CD4-positive, CD25-positive, alpha-beta regulatory T cell (primary cell): ENCODE measurements around the gene CPZ. TPM values are rescaled to one million over a fixed set of nuclear protein-coding genes. Genes with fewer than 3 reads are reported as not detected.

Experiments
- ATAC-seq, 2 donors: fragments of 150-1000 bp; cut with Tn5 transposase; one replicate each; pipeline ENCODE4 v1.10.0; 2021; ENCODE audit warnings: low read depth in 2 of 2, moderate number of reproducible peaks in 2 of 2, moderate library complexity in 1 of 2
- DNase-seq, 3 donors: peaks; one replicate each; pipeline versions ENCODE4 v3.0.0 to v3.0.0-alpha.2; 2012 to 2022; ENCODE audit warnings: mixed read lengths in 1 of 3
- H3K27ac ChIP-seq: one replicate; pipeline ENCODE4 v1.7.0; 2013; ENCODE audit warnings: mild to moderate bottlenecking, low read length; ENCODE audit not compliant: insufficient read depth, poor library complexity, severe bottlenecking
- H3K27me3 ChIP-seq: one replicate; pipeline ENCODE4 v1.7.0; 2013; ENCODE audit warnings: low read length; ENCODE audit not compliant: control insufficient read depth, insufficient read depth
- H3K36me3 ChIP-seq: one replicate; pipeline ENCODE4 v1.7.0; 2013; ENCODE audit warnings: mild to moderate bottlenecking, low read length, moderate library complexity; ENCODE audit not compliant: control insufficient read depth, insufficient read depth
- H3K4me1 ChIP-seq: 2 replicates; pipeline ENCODE4 v1.7.0; 2013; ENCODE audit warnings: mild to moderate bottlenecking, low read length; ENCODE audit not compliant: insufficient read depth, control insufficient read depth, poor library complexity, severe bottlenecking
- H3K4me3 ChIP-seq: one replicate; pipeline ENCODE4 v1.7.0; 2013; ENCODE audit warnings: low read depth, mild to moderate bottlenecking, low read length, moderate library complexity
- H3K9me3 ChIP-seq, 2 experiments: 1 replicate in 1 of 2; 2 replicates in 1 of 2; pipeline ENCODE4 v1.7.0; 2013; ENCODE audit warnings: low read length in 2 of 2, mild to moderate bottlenecking in 1 of 2, moderate library complexity in 1 of 2; ENCODE audit not compliant: control insufficient read depth in 2 of 2
- H3K27ac Mint-ChIP-seq, 3 donors: one replicate each; pipeline ENCODE4 v1.8.0; 2020 to 2022; ENCODE audit warnings: mild to moderate bottlenecking in 3 of 3, mixed read lengths in 3 of 3, moderate library complexity in 2 of 3
- H3K27me3 Mint-ChIP-seq: one replicate; pipeline ENCODE4 v1.8.0; 2022; ENCODE audit warnings: mild to moderate bottlenecking, mixed read lengths
- H3K36me3 Mint-ChIP-seq: one replicate; pipeline ENCODE4 v1.8.0; 2020; ENCODE audit warnings: mixed read lengths
- H3K4me1 Mint-ChIP-seq, 4 donors: one replicate each; pipeline ENCODE4 v1.8.0; 2020 to 2022; ENCODE audit warnings: mixed read lengths in 4 of 4, mild to moderate bottlenecking in 1 of 4
- H3K4me3 Mint-ChIP-seq, 4 donors: one replicate each; pipeline ENCODE4 v1.8.0; 2020 to 2022; ENCODE audit warnings: mild to moderate bottlenecking in 4 of 4, mixed read lengths in 4 of 4, moderate library complexity in 3 of 4
- H3K9me3 Mint-ChIP-seq, 7 donors: one replicate each; pipeline ENCODE4 v1.8.0; 2020 to 2022; ENCODE audit warnings: mixed read lengths in 7 of 7, mild to moderate bottlenecking in 3 of 7, moderate library complexity in 2 of 7
- polyA plus RNA-seq, 4 donors: library from polyadenylated mRNA; unstranded; fragments of 300-500 nt; fragmentation: Illumina TruSeq; gene quantifications; one replicate each; pipeline ENCODE4 v1.2.3, GENCODE V29; 2021
- total RNA-seq: library from RNA; stranded (reverse); gene quantifications from one replicate; pipeline ENCODE4 v1.2.3, GENCODE V29; 2022

Gene CPZ
- total and polyA plus RNA-seq, 5 donors from 2014 or later = not detected

GRCh38 chr4:8553216-8553615 lies 39.3 kb upstream of the CPZ start:
- no peak for DNase-seq
- H3K27ac Mint-ChIP-seq = no peak overlapping the region
- no peak overlapping the region for H3K4me3 ChIP-seq
- H3K4me1 Mint-ChIP-seq = no peaks in the 10 kb centered on the region
- ATAC-seq = no peak
- no peak overlapping the region for H3K4me3 Mint-ChIP-seq
- peaks cover 4% of the 10 kb centered on the region for H3K27me3 Mint-ChIP-seq
- no peaks in the 10 kb centered on the region for H3K27me3 ChIP-seq
- H3K36me3 Mint-ChIP-seq = no peaks in the 10 kb centered on the region
- no peak overlapping the region for H3K27ac ChIP-seq
- H3K36me3 ChIP-seq = no peaks in the 10 kb centered on the region
- no peaks in the 10 kb centered on the region for H3K4me1 ChIP-seq
- no peaks in the 10 kb centered on the region for H3K9me3 Mint-ChIP-seq
- H3K9me3 ChIP-seq = no peaks in the 10 kb centered on the region

- ATAC-seq = no peak
- Histone ChIP-seq H3K4me1 (no peaks in the 10 kb centered on the region), H3K9me3 (no peaks in the 10 kb centered on the region), H3K36me3 (no peaks in the 10 kb centered on the region), H3K27ac (no peak overlapping the region), H3K27me3 (no peaks in the 10 kb centered on the region), H3K4me3 (no peak overlapping the region)
- no peaks in the 10 kb centered on the region for H3K4me1 Mint-ChIP-seq
- DNase-seq = no peak
- H3K9me3 Mint-ChIP-seq = no peaks in the 10 kb centered on the region
- H3K27ac Mint-ChIP-seq = no peak overlapping the region
- peaks cover 4% of the 10 kb centered on the region for H3K27me3 Mint-ChIP-seq
- H3K4me3 Mint-ChIP-seq = no peak overlapping the region
- no peaks in the 10 kb centered on the region for H3K36me3 Mint-ChIP-seq
Observed at GRCh38 chr4:8553991-8554405, 38.6 kb upstream of the CPZ start.

GRCh38 chr4:8554555-8555100 lies 37.9 kb upstream of the CPZ start:
- DNase-seq (no peak), ATAC-seq (no peak)
- no peaks in the 10 kb centered on the region for H3K9me3 Mint-ChIP-seq
- H3K4me3 ChIP-seq = no peak overlapping the region
- no peaks in the 10 kb centered on the region for H3K36me3 ChIP-seq
- H3K4me1 Mint-ChIP-seq = no peaks in the 10 kb centered on the region
- H3K9me3 ChIP-seq = no peaks in the 10 kb centered on the region
- H3K4me1 ChIP-seq = no peaks in the 10 kb centered on the region
- no peak overlapping the region for H3K27ac Mint-ChIP-seq
- H3K36me3 Mint-ChIP-seq = no peaks in the 10 kb centered on the region
- no peak overlapping the region for H3K27ac ChIP-seq
- H3K27me3 ChIP-seq = no peaks in the 10 kb centered on the region
- H3K27me3 Mint-ChIP-seq = peaks cover 4% of the 10 kb centered on the region
- H3K4me3 Mint-ChIP-seq = no peak overlapping the region

GRCh38 chr4:8555716-8556115 lies 36.8 kb upstream of the CPZ start:
- Histone ChIP-seq H3K4me3 (no peak overlapping the region), H3K9me3 (no peaks in the 10 kb centered on the region), H3K4me1 (no peaks in the 10 kb centered on the region), H3K27me3 (no peaks in the 10 kb centered on the region), H3K36me3 (no peaks in the 10 kb centered on the region), H3K27ac (no peak overlapping the region)
- ATAC-seq = no peak
- DNase-seq = no peak
- no peaks in the 10 kb centered on the region for H3K4me1 Mint-ChIP-seq
- peaks cover 4% of the 10 kb centered on the region for H3K27me3 Mint-ChIP-seq
- no peak overlapping the region for H3K27ac Mint-ChIP-seq
- no peaks in the 10 kb centered on the region for H3K9me3 Mint-ChIP-seq
- no peaks in the 10 kb centered on the region for H3K36me3 Mint-ChIP-seq
- no peak overlapping the region for H3K4me3 Mint-ChIP-seq

- Histone ChIP-seq H3K27me3 (no peaks in the 10 kb centered on the region), H3K4me1 (no peaks in the 10 kb centered on the region), H3K4me3 (no peak overlapping the region), H3K9me3 (no peaks in the 10 kb centered on the region), H3K36me3 (no peaks in the 10 kb centered on the region), H3K27ac (no peak overlapping the region)
- no peak overlapping the region for H3K4me3 Mint-ChIP-seq
- H3K4me1 Mint-ChIP-seq = no peaks in the 10 kb centered on the region
- H3K36me3 Mint-ChIP-seq = no peaks in the 10 kb centered on the region
- no peak overlapping the region for H3K27ac Mint-ChIP-seq
- ATAC-seq (no peak), DNase-seq (no peak)
- peaks cover 4% of the 10 kb centered on the region for H3K27me3 Mint-ChIP-seq
- no peaks in the 10 kb centered on the region for H3K9me3 Mint-ChIP-seq
Observed at GRCh38 chr4:8556341-8557150, 36.0 kb upstream of the CPZ start.

- H3K4me1 Mint-ChIP-seq = no peaks in the 10 kb centered on the region
- Histone ChIP-seq H3K4me3 (no peak overlapping the region), H3K4me1 (no peaks in the 10 kb centered on the region), H3K9me3 (no peaks in the 10 kb centered on the region), H3K27me3 (no peaks in the 10 kb centered on the region), H3K36me3 (no peaks in the 10 kb centered on the region), H3K27ac (no peak overlapping the region)
- no peak for ATAC-seq
- H3K4me3 Mint-ChIP-seq = no peak overlapping the region
- H3K27me3 Mint-ChIP-seq = peaks cover 12% of the 10 kb centered on the region
- no peak overlapping the region for H3K27ac Mint-ChIP-seq
- no peak for DNase-seq
- no peaks in the 10 kb centered on the region for H3K9me3 Mint-ChIP-seq
- no peaks in the 10 kb centered on the region for H3K36me3 Mint-ChIP-seq
Observed at GRCh38 chr4:8557151-8558076, 35.2 kb upstream of the CPZ start.

- Mint-ChIP-seq H3K27ac (no peak overlapping the region), H3K4me1 (no peaks in the 10 kb centered on the region), H3K9me3 (no peaks in the 10 kb centered on the region), H3K27me3 (peaks cover 11% of the 10 kb centered on the region), H3K36me3 (no peaks in the 10 kb centered on the region), H3K4me3 (no peak overlapping the region)
- H3K27me3 ChIP-seq = no peaks in the 10 kb centered on the region
- H3K4me1 ChIP-seq = no peaks in the 10 kb centered on the region
- no peak overlapping the region for H3K4me3 ChIP-seq
- no peaks in the 10 kb centered on the region for H3K9me3 ChIP-seq
- no peak overlapping the region for H3K27ac ChIP-seq
- DNase-seq (no peak), ATAC-seq (no peak)
- no peaks in the 10 kb centered on the region for H3K36me3 ChIP-seq
Observed at GRCh38 chr4:8558080-8558960, 34.2 kb upstream of the CPZ start.
